PC-9 (cell line): ENCODE data around the gene ABR.

ENCODE experiments used
- EZH2 ChIP-seq: fragments of 200-600 bp; sonication (generic); IDR thresholded peaks from 2 replicates; pipeline ENCODE4 v1.8.0; 2017; ENCODE audit warnings: antibody characterized with exemption, low read depth
- TF ChIP-seq, protein P1 (sequence below): fragments of 200-600 bp; sonication (generic); conservative IDR thresholded peaks from 2 replicates; pipeline ENCODE4 v1.6.1; 2017; ENCODE audit warnings: mixed run types, antibody characterized with exemption, mild to moderate bottlenecking, moderate library complexity

DNA sequence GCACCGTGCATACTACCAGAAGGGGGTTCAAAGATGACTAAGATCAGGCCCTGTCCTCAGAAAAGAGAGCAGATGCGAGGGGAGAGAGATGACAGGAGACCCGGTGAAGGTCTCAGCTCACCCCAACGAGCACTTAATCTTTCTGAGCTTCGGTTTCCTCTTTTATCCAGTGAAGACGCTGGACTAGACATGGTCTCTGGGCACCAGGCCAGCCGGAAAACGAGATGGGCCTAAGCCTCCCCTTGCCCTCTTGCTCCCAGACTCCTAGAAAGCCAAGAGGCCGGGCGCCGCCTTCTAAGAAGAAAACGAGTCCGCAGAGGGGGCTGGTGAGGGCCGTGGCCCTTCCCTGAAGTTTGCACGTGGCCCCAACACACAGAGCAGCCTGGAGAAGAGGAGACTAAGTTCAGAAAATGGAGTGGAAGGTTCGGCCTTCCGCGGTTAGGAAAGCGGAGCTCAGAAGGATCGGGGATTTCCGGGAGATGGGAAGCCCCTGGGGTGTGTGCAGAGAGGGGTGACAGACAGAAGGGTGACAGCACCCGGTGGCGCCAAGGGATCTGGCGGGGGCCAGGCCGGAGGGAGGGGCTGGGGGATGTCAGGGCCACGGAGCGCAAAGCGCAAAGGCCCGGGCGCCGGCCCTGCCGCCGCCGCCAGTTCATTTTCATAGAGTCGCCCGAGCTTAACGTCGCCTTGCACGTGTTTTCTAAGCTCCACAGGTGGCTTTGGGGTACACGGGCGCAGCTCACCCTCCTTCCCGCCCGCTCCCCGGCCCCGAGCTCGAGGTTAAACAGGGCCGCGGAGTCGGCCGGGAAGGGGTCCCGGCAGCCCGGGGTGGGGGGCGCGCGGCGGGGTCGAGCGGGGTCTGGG lies 48.4 kb upstream of the ABR start:
- TF ChIP-seq EZH2 = no peak
- TF ChIP-seq, protein P1, sequence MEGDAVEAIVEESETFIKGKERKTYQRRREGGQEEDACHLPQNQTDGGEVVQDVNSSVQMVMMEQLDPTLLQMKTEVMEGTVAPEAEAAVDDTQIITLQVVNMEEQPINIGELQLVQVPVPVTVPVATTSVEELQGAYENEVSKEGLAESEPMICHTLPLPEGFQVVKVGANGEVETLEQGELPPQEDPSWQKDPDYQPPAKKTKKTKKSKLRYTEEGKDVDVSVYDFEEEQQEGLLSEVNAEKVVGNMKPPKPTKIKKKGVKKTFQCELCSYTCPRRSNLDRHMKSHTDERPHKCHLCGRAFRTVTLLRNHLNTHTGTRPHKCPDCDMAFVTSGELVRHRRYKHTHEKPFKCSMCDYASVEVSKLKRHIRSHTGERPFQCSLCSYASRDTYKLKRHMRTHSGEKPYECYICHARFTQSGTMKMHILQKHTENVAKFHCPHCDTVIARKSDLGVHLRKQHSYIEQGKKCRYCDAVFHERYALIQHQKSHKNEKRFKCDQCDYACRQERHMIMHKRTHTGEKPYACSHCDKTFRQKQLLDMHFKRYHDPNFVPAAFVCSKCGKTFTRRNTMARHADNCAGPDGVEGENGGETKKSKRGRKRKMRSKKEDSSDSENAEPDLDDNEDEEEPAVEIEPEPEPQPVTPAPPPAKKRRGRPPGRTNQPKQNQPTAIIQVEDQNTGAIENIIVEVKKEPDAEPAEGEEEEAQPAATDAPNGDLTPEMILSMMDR = no peak
